ENCODE results near the gene ENPP7.

- TF ChIP-seq, protein P1, sequence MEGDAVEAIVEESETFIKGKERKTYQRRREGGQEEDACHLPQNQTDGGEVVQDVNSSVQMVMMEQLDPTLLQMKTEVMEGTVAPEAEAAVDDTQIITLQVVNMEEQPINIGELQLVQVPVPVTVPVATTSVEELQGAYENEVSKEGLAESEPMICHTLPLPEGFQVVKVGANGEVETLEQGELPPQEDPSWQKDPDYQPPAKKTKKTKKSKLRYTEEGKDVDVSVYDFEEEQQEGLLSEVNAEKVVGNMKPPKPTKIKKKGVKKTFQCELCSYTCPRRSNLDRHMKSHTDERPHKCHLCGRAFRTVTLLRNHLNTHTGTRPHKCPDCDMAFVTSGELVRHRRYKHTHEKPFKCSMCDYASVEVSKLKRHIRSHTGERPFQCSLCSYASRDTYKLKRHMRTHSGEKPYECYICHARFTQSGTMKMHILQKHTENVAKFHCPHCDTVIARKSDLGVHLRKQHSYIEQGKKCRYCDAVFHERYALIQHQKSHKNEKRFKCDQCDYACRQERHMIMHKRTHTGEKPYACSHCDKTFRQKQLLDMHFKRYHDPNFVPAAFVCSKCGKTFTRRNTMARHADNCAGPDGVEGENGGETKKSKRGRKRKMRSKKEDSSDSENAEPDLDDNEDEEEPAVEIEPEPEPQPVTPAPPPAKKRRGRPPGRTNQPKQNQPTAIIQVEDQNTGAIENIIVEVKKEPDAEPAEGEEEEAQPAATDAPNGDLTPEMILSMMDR (IDR thresholded peaks at IDR 0.05): no peak
- TF ChIP-seq POLR2A (IDR thresholded peaks at IDR 0.05): no peak
These were observed 4.4 kb downstream of the ENPP7 start for GRCh38 chr17:79735096-79735495.
